Measurements from ENCODE around the gene HMGCS1. TPM values are rescaled to one million over a fixed set of nuclear protein-coding genes. Genes with fewer than 3 reads are reported as not detected.

The HMGCS1 gene
- total and polyA plus RNA-seq, 2 of the 8 experiments (the other 6 are each of a cell fraction or from before 2014, with no cell fraction given), result 63.6 to 236 TPM

DNA sequence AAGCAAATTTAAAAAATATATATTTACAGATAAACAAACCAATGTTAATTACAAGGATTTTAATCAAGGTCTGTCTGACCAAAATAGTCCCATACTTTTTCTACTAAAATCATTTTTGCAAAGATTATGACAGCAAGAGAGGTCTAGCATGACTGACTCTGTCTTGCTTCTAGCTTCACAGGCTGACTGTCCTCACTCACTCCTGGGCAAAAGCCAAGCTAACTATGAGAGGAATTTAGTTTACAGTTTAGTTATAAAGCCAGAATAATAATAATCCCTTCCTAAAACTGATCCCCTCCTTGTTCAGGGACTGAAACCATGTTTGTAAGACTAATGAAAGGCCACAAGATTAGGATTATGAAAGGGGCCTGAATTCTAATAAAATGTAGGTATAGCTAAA lies 45.5 kb upstream of the HMGCS1 start:
- no peak for DNase-seq (ENCODE audit: low read depth in 1 of 2, low spot score in 2 of 2)
- no peak overlapping the region for H2BK5ac ChIP-seq (ENCODE audit: low read depth, low read length)
- no peak overlapping the region for H3K23ac ChIP-seq (ENCODE audit: insufficient read length)
- H3K23me2 ChIP-seq (ENCODE audit: low read depth, low read length), result no peaks in the 10 kb centered on the region
- no peak overlapping the region for H2AFZ ChIP-seq (ENCODE audit: low read length)
- no peak overlapping the region for H4K5ac ChIP-seq (ENCODE audit: insufficient read length, low read depth, low read length)
- H2BK20ac ChIP-seq (ENCODE audit: low read length), result no peak overlapping the region
- no peaks in the 10 kb centered on the region for H4K20me1 ChIP-seq (replicated peaks in 1 of 2; ENCODE audit: control insufficient read depth in 1 of 2, insufficient read depth in 2 of 2, low read length in 2 of 2)
- H3K14ac ChIP-seq (ENCODE audit: insufficient read length), result no peak overlapping the region
- 0 out of 4 replicates have a peak, but pooled peaks cover 9 to 12% of the 10 kb centered on the region in 2 experiments for H3K9me3 ChIP-seq (ENCODE audit: insufficient read depth in 2 of 2, low read depth in 1 of 2, low read length in 1 of 2)
- no peak overlapping the region for H2BK12ac ChIP-seq (ENCODE audit: low read depth, low read length)
- H2AK5ac ChIP-seq (ENCODE audit: low read depth, low read length), result no peak overlapping the region
- ChIA-PET POLR2A (ENCODE audit: partially characterized antibody) (no interaction called here), CTCF (ENCODE audit: partially characterized antibody) (interaction anchor here (0.9 kb wide), 1 partner anchor 20 kb away, joined by 3 read pairs; no protein-coding TSS in a partner anchor)
- no peak overlapping the region for H2BK15ac ChIP-seq (ENCODE audit: low read length)
- no peak overlapping the region for H3K9ac ChIP-seq (replicated peaks in 1 of 4; ENCODE audit: extremely low read depth in 1 of 4, low read depth in 3 of 4, low read length in 3 of 4)
- no peaks in the 10 kb centered on the region for H3K36me3 ChIP-seq (ENCODE audit: control insufficient read depth in 2 of 4, insufficient read depth in 4 of 4, low read length in 3 of 4)
- H3K79me2 ChIP-seq (ENCODE audit: control insufficient read depth in 1 of 2, insufficient read depth in 2 of 2, low read length in 2 of 2), result no peaks in the 10 kb centered on the region
- no peaks in the 10 kb centered on the region for H3K27me3 ChIP-seq (replicated peaks in 1 of 4; ENCODE audit: control insufficient read depth in 3 of 4, extremely low read depth in 1 of 4, insufficient read depth in 3 of 4, low read length in 3 of 4)
- no peak overlapping the region for H3K4ac ChIP-seq (replicated peaks; ENCODE audit: insufficient read length, low read depth, low read length)
- H3K79me1 ChIP-seq (ENCODE audit: low read depth, low read length), result no peaks in the 10 kb centered on the region
- TF ChIP-seq POLR2AphosphoS5 (IDR thresholded peaks at IDR 0.05; ENCODE audit: low read depth, low read length) (no peak), NANOG (IDR thresholded peaks at IDR 0.05; ENCODE audit: insufficient read depth, low read depth, low read length, poor library complexity, severe bottlenecking) (no peak), SIN3A (conservative IDR thresholded peaks at IDR 0.05 in 1 of 2, IDR thresholded peaks at IDR 0.05 in 1 of 2; ENCODE audit: low read depth in 1 of 2, low read length in 2 of 2) (no peak), FOSL1 (IDR thresholded peaks at IDR 0.05; ENCODE audit: insufficient read depth, low read depth, low read length) (no peak), SUZ12 (IDR thresholded peaks at IDR 0.05; ENCODE audit: low read length) (no peak), YY1 (IDR thresholded peaks at IDR 0.05; ENCODE audit: low read depth, low read length) (no peak), GTF2F1 (IDR thresholded peaks at IDR 0.05; ENCODE audit: borderline replicate concordance, low read depth, low read length) (no peak)
- TF ChIP-seq, protein P1, sequence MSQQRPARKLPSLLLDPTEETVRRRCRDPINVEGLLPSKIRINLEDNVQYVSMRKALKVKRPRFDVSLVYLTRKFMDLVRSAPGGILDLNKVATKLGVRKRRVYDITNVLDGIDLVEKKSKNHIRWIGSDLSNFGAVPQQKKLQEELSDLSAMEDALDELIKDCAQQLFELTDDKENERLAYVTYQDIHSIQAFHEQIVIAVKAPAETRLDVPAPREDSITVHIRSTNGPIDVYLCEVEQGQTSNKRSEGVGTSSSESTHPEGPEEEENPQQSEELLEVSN (IDR thresholded peaks at IDR 0.05), result no peak
- no peak for FAIRE-seq
- H3K18ac ChIP-seq (ENCODE audit: extremely low read depth, low read length), result no peak overlapping the region
- no peak overlapping the region for H2BK120ac ChIP-seq (replicated peaks; ENCODE audit: low read depth, low read length)
- H3K4me1 ChIP-seq (replicated peaks in 1 of 4; ENCODE audit: control insufficient read depth in 3 of 4, insufficient read depth in 4 of 4, low read length in 3 of 4), result no peaks in the 10 kb centered on the region
- no peak overlapping the region for H3K4me2 ChIP-seq (ENCODE audit: insufficient read depth in 1 of 2, low read depth in 2 of 2, low read length in 2 of 2)
- H3K27ac ChIP-seq (ENCODE audit: low read depth, low read length), result no peak overlapping the region
- H4K8ac ChIP-seq (ENCODE audit: extremely low read depth, insufficient read depth, low read length), result no peak overlapping the region
- H3K4me3 ChIP-seq (ENCODE audit: extremely low read depth in 1 of 4, insufficient read depth in 2 of 4, low read depth in 3 of 4, low read length in 4 of 4), result no peak overlapping the region
- H4K91ac ChIP-seq (replicated peaks; ENCODE audit: insufficient read length, low read length), result no peak overlapping the region
- no peak overlapping the region for H3K56ac ChIP-seq (replicated peaks; ENCODE audit: insufficient read length, low read depth, low read length)

Measured in H1 (cell line).